BLaER1 treated with 17β-estradiol and CSF1 and Interleukin-3, amounts not matched to agents 10 nM and 100 nM (cell line): Measurements from ENCODE around the gene MX2.

Source experiments
- H3K27ac ChIP-seq, 11 experiments: shearing (Covaris generic); formaldehyde crosslinking; 2 replicates each; pipeline ENCODE4 v1.8.1; 2022
- H3K27me3 ChIP-seq, 11 experiments: shearing (Covaris generic); formaldehyde crosslinking; 2 replicates each; pipeline ENCODE4 v1.8.1; 2022
- H3K36me3 ChIP-seq, 11 experiments: shearing (Covaris generic); formaldehyde crosslinking; 2 replicates each; pipeline ENCODE4 v1.8.1; 2022
- H3K4me1 ChIP-seq, 10 experiments: shearing (Covaris generic); formaldehyde crosslinking; 2 replicates each; pipeline ENCODE4 v1.8.1; 2022
- H3K4me2 ChIP-seq, 11 experiments: shearing (Covaris generic); formaldehyde crosslinking; 2 replicates each; pipeline ENCODE4 v1.8.1; 2022
- H3K4me3 ChIP-seq, 10 experiments: shearing (Covaris generic); formaldehyde crosslinking; 2 replicates each; pipeline ENCODE4 v1.8.1; 2022
- H3K9ac ChIP-seq, 11 experiments: shearing (Covaris generic); formaldehyde crosslinking; 2 replicates each; pipeline ENCODE4 v1.8.1; 2022
- H3K9me3 ChIP-seq, 11 experiments: shearing (Covaris generic); formaldehyde crosslinking; replicated peaks in 1 of 11; 2 replicates each; pipeline ENCODE4 v1.8.1; 2022
- H4K20me1 ChIP-seq, 11 experiments: shearing (Covaris generic); formaldehyde crosslinking; 2 replicates each; pipeline ENCODE4 v1.8.1; 2022
- Cebpa-rat ChIP-seq, 11 experiments: shearing (Covaris generic); IDR thresholded peaks; 2 replicates each; pipeline ENCODE4 v1.8.1; 2022

MX2 gene

DNA sequence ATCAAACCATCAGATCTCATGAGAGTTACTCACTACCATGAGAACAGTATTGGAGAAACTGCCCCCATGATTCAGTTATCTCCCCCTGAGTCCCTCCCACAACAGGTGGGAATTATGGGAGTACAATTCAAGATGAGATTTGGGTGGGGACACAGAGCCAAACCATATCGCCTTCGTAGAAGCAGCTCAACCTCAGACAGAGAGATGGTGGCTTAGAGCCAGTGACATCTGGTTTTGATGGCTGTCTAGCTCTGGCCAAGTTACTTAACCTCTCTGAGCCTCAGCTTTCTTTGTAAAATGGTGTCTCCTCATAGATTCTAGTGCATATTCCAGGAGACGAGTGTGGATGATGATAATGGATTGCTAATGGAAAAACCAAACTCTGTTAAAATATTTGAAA lies 91.4 kb downstream of the MX2 start:
- H3K9me3 ChIP-seq, result peaks cover 0 to 13% (median 0%) of the 10 kb centered on the region in 11 experiments; a peak in 4 of 22 replicates
- no peak overlapping the region for H3K4me2 ChIP-seq
- no peak overlapping the region for H3K4me3 ChIP-seq
- H3K9ac ChIP-seq, result no peak overlapping the region
- no peaks in the 10 kb centered on the region; a peak in 2 of 22 replicates for H4K20me1 ChIP-seq
- TF ChIP-seq Cebpa-rat (IDR thresholded peaks at IDR 0.05), result no peak
- peaks cover 0 to 16% (median 3%) of the 10 kb centered on the region in 10 experiments; a peak in 7 of 20 replicates for H3K4me1 ChIP-seq
- H3K36me3 ChIP-seq, result peaks cover 0 to 89% (median 0%) of the 10 kb centered on the region in 11 experiments; a peak in 8 of 22 replicates
- H3K27ac ChIP-seq, result no peak overlapping the region
- no peaks in the 10 kb centered on the region for H3K27me3 ChIP-seq

DNA sequence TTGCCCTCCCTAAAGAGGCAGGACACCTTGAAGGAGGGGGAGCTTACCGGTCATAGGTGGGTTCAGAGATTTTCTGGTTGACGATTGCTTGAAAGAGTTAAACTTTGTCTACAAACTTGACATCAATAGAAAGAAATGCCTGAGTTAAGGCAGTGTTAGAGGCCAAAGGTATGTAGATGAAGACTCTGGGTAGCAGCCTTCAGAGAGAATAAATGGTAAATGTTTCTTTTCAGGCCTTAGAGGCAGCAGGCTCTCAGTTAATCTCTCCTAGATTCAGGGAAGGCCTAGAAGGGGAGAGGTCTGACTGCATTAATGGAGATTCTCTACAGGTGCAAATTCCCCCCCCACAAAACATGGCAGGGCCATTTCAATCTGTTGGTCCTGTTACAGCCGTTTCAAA lies 91.9 kb downstream of the MX2 start:
- Histone ChIP-seq H3K4me3 (no peak overlapping the region), H3K27me3 (no peaks in the 10 kb centered on the region), H3K9me3 (peaks cover 0 to 13% (median 0%) of the 10 kb centered on the region in 11 experiments; a peak in 4 of 22 replicates), H3K27ac (no peak overlapping the region), H3K9ac (no peak overlapping the region), H3K4me1 (peaks cover 0 to 16% (median 3%) of the 10 kb centered on the region in 10 experiments; a peak in 7 of 20 replicates), H3K36me3 (peaks cover 0 to 92% (median 0%) of the 10 kb centered on the region in 11 experiments; a peak in 8 of 22 replicates), H4K20me1 (no peaks in the 10 kb centered on the region; a peak in 3 of 22 replicates), H3K4me2 (no peak overlapping the region)
- TF ChIP-seq Cebpa-rat (IDR thresholded peaks at IDR 0.05), result no peak

DNA sequence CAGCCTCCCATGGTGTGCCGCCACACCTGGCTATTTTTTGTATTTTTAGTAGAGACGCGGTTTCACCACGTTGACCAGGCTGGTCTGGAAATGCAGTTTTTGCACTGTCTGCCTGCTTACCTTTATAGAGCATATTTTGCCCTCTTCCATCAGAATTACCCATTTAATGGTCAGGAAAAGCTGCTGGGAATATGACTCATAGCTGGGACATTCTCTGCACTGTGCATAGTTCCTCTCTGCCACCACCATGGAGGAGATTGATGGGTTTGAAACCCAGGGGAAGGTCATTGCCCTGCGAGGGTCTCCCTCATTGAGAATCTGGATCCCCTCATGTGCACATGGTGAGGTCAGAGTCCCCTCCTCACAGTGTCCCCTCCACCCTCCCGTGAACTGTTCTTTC lies 96.3 kb downstream of the MX2 start:
- Histone ChIP-seq H3K36me3 (peaks cover 0 to 62% (median 0%) of the 10 kb centered on the region in 11 experiments; a peak in 4 of 22 replicates), H3K9me3 (peaks cover 3 to 8% (median 5%) of the 10 kb centered on the region in 11 experiments; a peak in 21 of 22 replicates), H3K4me3 (no peak overlapping the region), H3K4me2 (no peak overlapping the region), H3K9ac (no peak overlapping the region), H3K27me3 (no peaks in the 10 kb centered on the region), H3K27ac (no peak overlapping the region), H4K20me1 (peaks cover 0 to 4% (median 0%) of the 10 kb centered on the region in 11 experiments; a peak in 4 of 22 replicates), H3K4me1 (peaks cover 8 to 40% (median 26%) of the 10 kb centered on the region in 10 experiments; a peak in 19 of 20 replicates)
- no peak for TF ChIP-seq Cebpa-rat (IDR thresholded peaks at IDR 0.05)

DNA sequence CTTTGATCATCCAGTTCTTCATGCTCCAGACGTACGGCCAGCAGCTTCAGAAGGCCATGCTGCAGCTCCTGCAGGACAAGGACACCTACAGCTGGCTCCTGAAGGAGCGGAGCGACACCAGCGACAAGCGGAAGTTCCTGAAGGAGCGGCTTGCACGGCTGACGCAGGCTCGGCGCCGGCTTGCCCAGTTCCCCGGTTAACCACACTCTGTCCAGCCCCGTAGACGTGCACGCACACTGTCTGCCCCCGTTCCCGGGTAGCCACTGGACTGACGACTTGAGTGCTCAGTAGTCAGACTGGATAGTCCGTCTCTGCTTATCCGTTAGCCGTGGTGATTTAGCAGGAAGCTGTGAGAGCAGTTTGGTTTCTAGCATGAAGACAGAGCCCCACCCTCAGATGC lies 96.7 kb downstream of the MX2 start:
- Histone ChIP-seq H3K9me3 (peaks cover 7 to 12% (median 9%) of the 10 kb centered on the region in 11 experiments), H4K20me1 (peaks cover 0 to 4% (median 0%) of the 10 kb centered on the region in 11 experiments; a peak in 4 of 22 replicates), H3K4me2 (no peak overlapping the region), H3K36me3 (peaks cover 0 to 57% (median 0%) of the 10 kb centered on the region in 11 experiments; a peak in 4 of 22 replicates), H3K27ac (no peak overlapping the region), H3K9ac (no peak overlapping the region), H3K4me1 (peaks cover 8 to 40% (median 27%) of the 10 kb centered on the region in 10 experiments; a peak in 19 of 20 replicates), H3K4me3 (no peak overlapping the region), H3K27me3 (no peaks in the 10 kb centered on the region)
- TF ChIP-seq Cebpa-rat (IDR thresholded peaks at IDR 0.05), result no peak
